HepG2 (cell line): ENCODE results near the gene TBC1D22A. TPM values are rescaled to one million over a fixed set of nuclear protein-coding genes. Genes with fewer than 3 reads are reported as not detected.

ENCODE experiments used
- ARNT ChIP-seq: fragments of 450-650 bp; IDR thresholded peaks from 2 replicates; pipeline ENCODE4 v1.6.1; 2017
- ATF7 ChIP-seq, 2 experiments: fragments of 450-650 bp in 1 of 2; sonication (generic) in 1 of 2; formaldehyde crosslinking in 1 of 2; IDR thresholded peaks; 2 replicates each; pipeline versions ENCODE4 v1.4.0 to v1.6.1; 2016 to 2020; ENCODE audit warnings: antibody characterized with exemption in 1 of 2, mild to moderate bottlenecking in 1 of 2, missing genetic modification reagents in 1 of 2
- CAMTA2 ChIP-seq: sonication (generic); formaldehyde crosslinking; IDR thresholded peaks from 2 replicates; pipeline ENCODE4 v1.4.0; 2020; ENCODE audit warnings: mild to moderate bottlenecking, missing genetic modification reagents, borderline replicate concordance
- CEBPZ ChIP-seq: IDR thresholded peaks from 2 replicates; pipeline ENCODE4 v1.6.1; 2012; ENCODE audit warnings: low read length, improper control_type of control experiment
- IKZF1 ChIP-seq: fragments of 450-650 bp; IDR thresholded peaks from 2 replicates; pipeline ENCODE4 v1.7.1; 2016
- LCORL ChIP-seq, 2 experiments: fragments of 450-650 bp in 1 of 2; sonication (generic) in 1 of 2; formaldehyde crosslinking in 1 of 2; IDR thresholded peaks; 2 replicates each; pipeline versions ENCODE4 v1.5.0 to v1.6.1; 2017 to 2020; ENCODE audit warnings: antibody characterized with exemption in 1 of 2, missing genetic modification reagents in 1 of 2
- PPARG ChIP-seq: conservative IDR thresholded peaks from 2 replicates; pipeline ENCODE4 v1.6.1; 2016; ENCODE audit warnings: missing biosample characterization, missing genetic modification reagents
- ZNF160 ChIP-seq: sonication (generic); formaldehyde crosslinking; IDR thresholded peaks from 2 replicates; pipeline ENCODE4 v1.8.0; 2022; ENCODE audit warnings: mild to moderate bottlenecking, inconsistent platforms, missing genetic modification reagents
- ZNF232 ChIP-seq: sonication (generic); formaldehyde crosslinking; IDR thresholded peaks from 2 replicates; pipeline ENCODE4 v1.4.0; 2020; ENCODE audit warnings: missing genetic modification reagents, borderline replicate concordance
- ZNF282 ChIP-seq: fragments of 450-650 bp; IDR thresholded peaks from 2 replicates; pipeline ENCODE4 v1.6.1; 2018; ENCODE audit not compliant: partially characterized antibody
- ZNF446 ChIP-seq: sonication (generic); formaldehyde crosslinking; IDR thresholded peaks from 2 replicates; pipeline ENCODE4 v1.5.0; 2020; ENCODE audit warnings: mild to moderate bottlenecking, missing genetic modification reagents
- ZNF605 ChIP-seq: sonication (generic); formaldehyde crosslinking; IDR thresholded peaks from 2 replicates; pipeline ENCODE4 v1.8.0; 2022; ENCODE audit warnings: mild to moderate bottlenecking, missing genetic modification reagents
- polyA plus RNA-seq, 8 experiments: library from polyadenylated mRNA; depleted of rRNA in 3 of 8; stranded (reverse) in 7 of 8; unstranded in 1 of 8; fragments of >200 nt; fragmentation: Illumina TruSeq in 4 of 8; extraction: Trizol in 4 of 8; gene quantifications; 2 replicates each; pipeline versions ENCODE4 v1.2.1 to v1.2.3, GENCODE V29; 2011 to 2016; ENCODE audit warnings: low read depth in 4 of 8, missing spikeins in 1 of 8, mixed read lengths in 1 of 8; ENCODE audit not compliant: insufficient read depth in 1 of 8
- total RNA-seq, 5 experiments: library from RNA; depleted of rRNA; stranded (reverse); fragments of >200 nt; fragmentation: Illumina TruSeq; extraction: Trizol; gene quantifications; 2 replicates each; pipeline ENCODE4 v1.2.3, GENCODE V29; 2016; ENCODE audit warnings: low read depth in 1 of 5
- TF ChIP-seq, protein P1 (sequence below): sonication (generic); formaldehyde crosslinking; IDR thresholded peaks from 2 replicates; pipeline ENCODE4 v1.8.0; 2022; ENCODE audit warnings: missing genetic modification reagents, mild to moderate bottlenecking, moderate library complexity, borderline replicate concordance
- TF ChIP-seq, protein P2 (sequence below): sonication (generic); formaldehyde crosslinking; IDR thresholded peaks from 2 replicates; pipeline ENCODE4 v1.5.1; 2020; ENCODE audit warnings: mild to moderate bottlenecking, missing genetic modification reagents
- TF ChIP-seq, protein P3 (sequence below): sonication (generic); formaldehyde crosslinking; IDR thresholded peaks from 2 replicates; pipeline ENCODE4 v1.5.1; 2020; ENCODE audit warnings: missing genetic modification reagents, mild to moderate bottlenecking, borderline replicate concordance

TBC1D22A gene
- total and polyA plus RNA-seq, 2 of the 13 experiments (the other 11 are each of a cell fraction or from before 2014, with no cell fraction given) = 17.3 to 18.0 TPM

DNA sequence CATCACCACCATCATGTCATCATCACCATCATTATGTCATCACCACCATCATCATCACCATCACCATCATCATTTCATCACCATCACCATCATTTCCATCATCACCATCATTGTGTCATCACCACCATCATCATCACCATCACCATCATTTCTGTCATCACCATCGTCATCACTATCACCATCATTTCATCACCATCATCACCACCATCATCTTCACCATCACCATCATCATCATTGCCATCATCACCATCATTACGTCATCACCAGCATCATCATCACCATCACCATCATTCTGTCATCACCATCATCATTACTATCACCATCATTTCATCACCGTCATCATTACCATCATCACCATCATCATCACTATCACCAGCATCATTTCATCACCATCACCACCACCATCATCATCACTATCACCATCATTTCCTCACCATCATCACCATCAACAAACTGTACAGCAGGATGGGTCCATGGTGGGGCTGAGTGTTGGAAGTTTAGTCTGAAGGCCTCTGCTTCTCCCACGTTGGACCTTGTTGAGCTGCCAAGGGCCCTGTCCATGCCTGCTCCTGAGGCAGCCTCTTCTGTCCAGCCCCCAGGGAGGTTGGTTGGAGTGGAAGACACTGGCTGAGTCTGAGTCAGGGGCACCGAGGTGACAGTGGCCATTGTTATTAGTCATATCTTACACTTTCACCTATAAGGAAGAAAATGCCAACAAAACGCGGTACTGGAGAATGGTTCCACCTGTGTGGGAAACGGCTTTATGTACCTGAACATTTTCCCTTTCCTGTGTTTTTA lies 247.1 kb downstream of the TBC1D22A start (continued):
- TF ChIP-seq, protein P1, sequence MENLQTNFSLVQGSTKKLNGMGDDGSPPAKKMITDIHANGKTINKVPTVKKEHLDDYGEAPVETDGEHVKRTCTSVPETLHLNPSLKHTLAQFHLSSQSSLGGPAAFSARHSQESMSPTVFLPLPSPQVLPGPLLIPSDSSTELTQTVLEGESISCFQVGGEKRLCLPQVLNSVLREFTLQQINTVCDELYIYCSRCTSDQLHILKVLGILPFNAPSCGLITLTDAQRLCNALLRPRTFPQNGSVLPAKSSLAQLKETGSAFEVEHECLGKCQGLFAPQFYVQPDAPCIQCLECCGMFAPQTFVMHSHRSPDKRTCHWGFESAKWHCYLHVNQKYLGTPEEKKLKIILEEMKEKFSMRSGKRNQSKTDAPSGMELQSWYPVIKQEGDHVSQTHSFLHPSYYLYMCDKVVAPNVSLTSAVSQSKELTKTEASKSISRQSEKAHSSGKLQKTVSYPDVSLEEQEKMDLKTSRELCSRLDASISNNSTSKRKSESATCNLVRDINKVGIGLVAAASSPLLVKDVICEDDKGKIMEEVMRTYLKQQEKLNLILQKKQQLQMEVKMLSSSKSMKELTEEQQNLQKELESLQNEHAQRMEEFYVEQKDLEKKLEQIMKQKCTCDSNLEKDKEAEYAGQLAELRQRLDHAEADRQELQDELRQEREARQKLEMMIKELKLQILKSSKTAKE (CRISPR knock-in tag) = no peak
- TF ChIP-seq LCORL (IDR thresholded peaks at IDR 0.05) = peak; percentile 62
- no peak for TF ChIP-seq LCORL (CRISPR knock-in tag; IDR thresholded peaks at IDR 0.05)
- TF ChIP-seq ZNF605 (CRISPR knock-in tag) = no peak
- TF ChIP-seq, protein P2, sequence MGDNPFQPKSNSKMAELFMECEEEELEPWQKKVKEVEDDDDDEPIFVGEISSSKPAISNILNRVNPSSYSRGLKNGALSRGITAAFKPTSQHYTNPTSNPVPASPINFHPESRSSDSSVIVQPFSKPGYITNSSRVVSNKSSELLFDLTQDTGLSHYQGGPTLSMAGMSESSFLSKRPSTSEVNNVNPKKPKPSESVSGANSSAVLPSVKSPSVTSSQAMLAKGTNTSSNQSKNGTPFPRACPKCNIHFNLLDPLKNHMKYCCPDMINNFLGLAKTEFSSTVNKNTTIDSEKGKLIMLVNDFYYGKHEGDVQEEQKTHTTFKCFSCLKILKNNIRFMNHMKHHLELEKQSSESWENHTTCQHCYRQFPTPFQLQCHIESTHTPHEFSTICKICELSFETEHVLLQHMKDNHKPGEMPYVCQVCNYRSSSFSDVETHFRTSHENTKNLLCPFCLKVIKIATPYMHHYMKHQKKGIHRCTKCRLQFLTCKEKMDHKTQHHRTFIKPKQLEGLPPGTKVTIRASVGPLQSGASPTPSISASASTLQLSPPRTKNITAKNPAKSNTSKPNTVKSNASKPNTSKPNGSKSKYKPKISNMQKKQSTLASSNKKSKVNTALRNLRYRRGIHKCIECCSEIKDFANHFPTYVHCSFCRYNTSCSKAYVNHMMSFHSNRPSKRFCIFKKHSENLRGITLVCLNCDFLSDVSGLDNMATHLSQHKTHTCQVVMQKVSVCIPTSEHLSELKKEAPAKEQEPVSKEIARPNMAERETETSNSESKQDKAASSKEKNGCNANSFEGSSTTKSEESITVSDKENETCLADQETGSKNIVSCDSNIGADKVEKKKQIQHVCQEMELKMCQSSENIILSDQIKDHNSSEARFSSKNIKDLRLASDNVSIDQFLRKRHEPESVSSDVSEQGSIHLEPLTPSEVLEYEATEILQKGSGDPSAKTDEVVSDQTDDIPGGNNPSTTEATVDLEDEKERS (CRISPR knock-in tag) = no peak
- TF ChIP-seq, protein P3, sequence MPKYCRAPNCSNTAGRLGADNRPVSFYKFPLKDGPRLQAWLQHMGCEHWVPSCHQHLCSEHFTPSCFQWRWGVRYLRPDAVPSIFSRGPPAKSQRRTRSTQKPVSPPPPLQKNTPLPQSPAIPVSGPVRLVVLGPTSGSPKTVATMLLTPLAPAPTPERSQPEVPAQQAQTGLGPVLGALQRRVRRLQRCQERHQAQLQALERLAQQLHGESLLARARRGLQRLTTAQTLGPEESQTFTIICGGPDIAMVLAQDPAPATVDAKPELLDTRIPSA = no peak
- TF ChIP-seq ZNF160 = no peak
- TF ChIP-seq ATF7 (IDR thresholded peaks at IDR 0.05) = peak; percentile 99
- no peak for TF ChIP-seq ATF7 (CRISPR knock-in tag; IDR thresholded peaks at IDR 0.05)
- no peak for TF ChIP-seq PPARG (CRISPR knock-in tag)
- TF ChIP-seq ARNT = peak; percentile 72; the same call in 1 of the 2 replicates
- no peak for TF ChIP-seq CAMTA2 (CRISPR knock-in tag)
- TF ChIP-seq CEBPZ = no peak
- TF ChIP-seq IKZF1 = peak; percentile 61; the same call in 1 of the 2 replicates
- no peak for TF ChIP-seq ZNF446
- peak; percentile 96 for TF ChIP-seq ZNF282
- TF ChIP-seq ZNF232 = no peak
